ENCODE data around the gene POTEI. TPM values are rescaled to one million over a fixed set of nuclear protein-coding genes. Genes with fewer than 3 reads are reported as not detected.
"Not testable (repeated sequence)": the region's sequence is repeated elsewhere in the genome, so short reads cannot be mapped to it uniquely, and the experiment has no call there.

POTEI gene
- under 1 TPM in 1 of 4 donors, not detected in 3; 0.04 TPM for total RNA-seq

GRCh38 chr2:130509228-130509627, at the start of gene POTEI:
TSS of gene POTEI (minus strand) at chr2:130509328. CDS start at chr2:130509235, 93 bp downstream.
- no CpG with 5 or more reads among the region's 13 CpGs for WGBS, 2 donors (ENCODE audit: low coverage in 1 of 2)
- not testable (repeated sequence) for ATAC-seq

GRCh38 chr2:130556441-130556840, 47.3 kb upstream of the POTEI start:
- not testable (repeated sequence) for H3K9me3 ChIP-seq, ATAC-seq
- no CpG with 5 or more reads among the region's 8 CpGs for WGBS, 2 donors (ENCODE audit: low coverage in 1 of 2)

More at GRCh38 chr2:130509228-130509627, at the start of gene POTEI:
- not testable (repeated sequence) for H3K36me3 ChIP-seq, H3K4me3 ChIP-seq, H3K27ac ChIP-seq, H3K4me1 ChIP-seq, H3K27me3 ChIP-seq, H3K9me3 ChIP-seq

GRCh38 chr2:130554178-130554577, 45.0 kb upstream of the POTEI start:
- no CpG with 5 or more reads among the region's 4 CpGs for WGBS, 2 donors (ENCODE audit: low coverage in 1 of 2)

More at GRCh38 chr2:130556441-130556840, 47.3 kb upstream of the POTEI start:
- H3K4me1 ChIP-seq, H3K4me3 ChIP-seq, H3K36me3 ChIP-seq, H3K27me3 ChIP-seq, H3K27ac ChIP-seq: not testable (repeated sequence)

GRCh38 chr2:130549475-130549874, 40.3 kb upstream of the POTEI start:
- not testable (repeated sequence) for H3K4me3 ChIP-seq, ATAC-seq, H3K27me3 ChIP-seq, H3K4me1 ChIP-seq, H3K27ac ChIP-seq, H3K9me3 ChIP-seq, H3K36me3 ChIP-seq
- no CpG with 5 or more reads among the region's 27 CpGs for WGBS, 2 donors (ENCODE audit: low coverage in 1 of 2)

More at GRCh38 chr2:130554178-130554577, 45.0 kb upstream of the POTEI start:
- not testable (repeated sequence) for H3K9me3 ChIP-seq, H3K4me1 ChIP-seq, H3K36me3 ChIP-seq, H3K27me3 ChIP-seq, H3K4me3 ChIP-seq, ATAC-seq, H3K27ac ChIP-seq

GRCh38 chr2:130548418-130548817, 39.3 kb upstream of the POTEI start:
- no CpG with 5 or more reads among the region's 3 CpGs for WGBS, 2 donors (ENCODE audit: low coverage in 1 of 2)
- not testable (repeated sequence) for H3K36me3 ChIP-seq, H3K4me1 ChIP-seq, H3K9me3 ChIP-seq, H3K27ac ChIP-seq, ATAC-seq, H3K27me3 ChIP-seq, H3K4me3 ChIP-seq

- not testable (repeated sequence) for H3K27me3 ChIP-seq, H3K4me1 ChIP-seq, ATAC-seq, H3K4me3 ChIP-seq, H3K27ac ChIP-seq, H3K36me3 ChIP-seq, H3K9me3 ChIP-seq
- no CpG with 5 or more reads among the region's 5 CpGs for WGBS, 2 donors (ENCODE audit: low coverage in 1 of 2)
These were observed 35.9 kb upstream of the POTEI start for GRCh38 chr2:130544978-130545377.

- H3K27me3 ChIP-seq, ATAC-seq, H3K27ac ChIP-seq, H3K9me3 ChIP-seq, H3K4me1 ChIP-seq, H3K36me3 ChIP-seq, H3K4me3 ChIP-seq: not testable (repeated sequence)
- no CpG with 5 or more reads among the region's 12 CpGs for WGBS, 2 donors (ENCODE audit: low coverage in 1 of 2)
These were observed 34.8 kb upstream of the POTEI start for GRCh38 chr2:130543785-130544528.

GRCh38 chr2:130542789-130543188, 33.7 kb upstream of the POTEI start:
- not testable (repeated sequence) for H3K27me3 ChIP-seq, H3K36me3 ChIP-seq, H3K9me3 ChIP-seq, ATAC-seq, H3K4me1 ChIP-seq, H3K27ac ChIP-seq, H3K4me3 ChIP-seq
- no CpG with 5 or more reads among the region's 4 CpGs for WGBS, 2 donors (ENCODE audit: low coverage in 1 of 2)

GRCh38 chr2:130538271-130538670, 29.1 kb upstream of the POTEI start:
- H3K27me3 ChIP-seq, H3K27ac ChIP-seq, ATAC-seq, H3K4me1 ChIP-seq, H3K4me3 ChIP-seq, H3K9me3 ChIP-seq, H3K36me3 ChIP-seq: not testable (repeated sequence)
- WGBS, 2 donors (ENCODE audit: low coverage in 1 of 2): no CpG with 5 or more reads among the region's 9 CpGs

GRCh38 chr2:130536654-130537053, 27.5 kb upstream of the POTEI start:
- not testable (repeated sequence) for H3K27ac ChIP-seq, H3K4me1 ChIP-seq, H3K36me3 ChIP-seq, H3K27me3 ChIP-seq, H3K9me3 ChIP-seq, ATAC-seq, H3K4me3 ChIP-seq
- WGBS, 2 donors (ENCODE audit: low coverage in 1 of 2): no CpG with 5 or more reads among the region's 7 CpGs

- not testable (repeated sequence) for H3K27me3 ChIP-seq, H3K9me3 ChIP-seq, H3K36me3 ChIP-seq, ATAC-seq, H3K4me3 ChIP-seq, H3K4me1 ChIP-seq, H3K27ac ChIP-seq
- no CpG with 5 or more reads among the region's 9 CpGs for WGBS, 2 donors (ENCODE audit: low coverage in 1 of 2)
These were observed 22.5 kb upstream of the POTEI start for GRCh38 chr2:130531672-130532071.

- not testable (repeated sequence) for ATAC-seq, H3K9me3 ChIP-seq, H3K27ac ChIP-seq, H3K4me3 ChIP-seq, H3K27me3 ChIP-seq, H3K4me1 ChIP-seq, H3K36me3 ChIP-seq
- no CpG with 5 or more reads among the region's 5 CpGs for WGBS, 2 donors (ENCODE audit: low coverage in 1 of 2)
These were observed 22.1 kb upstream of the POTEI start for GRCh38 chr2:130531225-130531624.

GRCh38 chr2:130530212-130530611, 21.1 kb upstream of the POTEI start:
- H3K9me3 ChIP-seq, H3K4me3 ChIP-seq, H3K27ac ChIP-seq, H3K27me3 ChIP-seq, H3K4me1 ChIP-seq, H3K36me3 ChIP-seq, ATAC-seq: not testable (repeated sequence)
- no CpG with 5 or more reads among the region's 4 CpGs for WGBS, 2 donors (ENCODE audit: low coverage in 1 of 2)

- not testable (repeated sequence) for ATAC-seq, H3K9me3 ChIP-seq, H3K27me3 ChIP-seq, H3K36me3 ChIP-seq, H3K4me3 ChIP-seq, H3K27ac ChIP-seq, H3K4me1 ChIP-seq
- no CpG with 5 or more reads among the region's 6 CpGs for WGBS, 2 donors (ENCODE audit: low coverage in 1 of 2)
These were observed 20.4 kb upstream of the POTEI start for GRCh38 chr2:130529545-130529944.

Data from gastroesophageal sphincter (tissue), 4 donors.